Brain microvascular endothelial cell (primary cell): ENCODE measurements around the gene CCDC9B.

Experiments
- DNase-seq: peaks from one replicate; pipeline ENCODE4 v3.0.0-alpha.2; 2020
- H3K27ac ChIP-seq: fragments of 250-450 bp; sonication (Bioruptor Pico); 2 replicates; pipeline ENCODE4 v1.5.1; 2020; ENCODE audit warnings: mild to moderate bottlenecking, moderate library complexity
- H3K27me3 ChIP-seq: fragments of 250-450 bp; sonication (Bioruptor Pico); replicated peaks from 2 replicates; pipeline ENCODE4 v1.5.1; 2020; ENCODE audit warnings: mild to moderate bottlenecking
- H3K36me3 ChIP-seq: fragments of 250-450 bp; sonication (Bioruptor Pico); replicated peaks from 2 replicates; pipeline ENCODE4 v1.5.1; 2020; ENCODE audit warnings: mild to moderate bottlenecking
- H3K4me3 ChIP-seq: 2 replicates; pipeline ENCODE4 v1.5.1; 2011; ENCODE audit warnings: low read depth, mild to moderate bottlenecking, control low read depth, low read length, moderate library complexity
- CTCF ChIP-seq: IDR thresholded peaks from 2 replicates; pipeline ENCODE4 v1.5.1; 2011; ENCODE audit warnings: low read depth, mild to moderate bottlenecking, moderate library complexity, low read length, control low read depth, inconsistent platforms; ENCODE audit errors: missing control alignments
- in situ Hi-C: cut with HindIII; loops from 2 replicates; pipeline ENCODE4 v1.10.0; 2017; ENCODE audit warnings: low sequenced_read_pairs, low pct_ligation_motif_present

The CCDC9B gene

GRCh38 chr15:40361640-40362039 lies 20.9 kb upstream of the CCDC9B start:
- no peak overlapping the region for H3K27ac ChIP-seq
- H3K4me3 ChIP-seq, result no peak overlapping the region
- H3K36me3 ChIP-seq, result no peaks in the 10 kb centered on the region
- in situ Hi-C loops, result no loop called here
- H3K27me3 ChIP-seq, result no peaks in the 10 kb centered on the region
- no peak for DNase-seq
- no peak for TF ChIP-seq CTCF

- Histone ChIP-seq H3K4me3 (no peak overlapping the region), H3K27ac (no peak overlapping the region), H3K36me3 (no peaks in the 10 kb centered on the region), H3K27me3 (no peaks in the 10 kb centered on the region)
- in situ Hi-C loops, result no loop called here
- TF ChIP-seq CTCF, result no peak
- no peak for DNase-seq
Observed at GRCh38 chr15:40360015-40360414, 19.3 kb upstream of the CCDC9B start.

- Histone ChIP-seq H3K27ac (no peak overlapping the region), H3K4me3 (peak overlapping the region; percentile 55), H3K36me3 (no peaks in the 10 kb centered on the region), H3K27me3 (no peaks in the 10 kb centered on the region)
- in situ Hi-C loops, result no loop called here
- DNase-seq, result no peak
- peak; percentile 13 for TF ChIP-seq CTCF
Observed at GRCh38 chr15:40358471-40359353, 18.0 kb upstream of the CCDC9B start.

- DNase-seq, result peak; percentile 59
- no peak for TF ChIP-seq CTCF
- in situ Hi-C loops, result no loop called here
- Histone ChIP-seq H3K27ac (no peak within 1 kb of the TSS), H3K36me3 (no peaks in the 10 kb centered on the region), H3K27me3 (no peaks in the 10 kb centered on the region), H3K4me3 (peak within 1 kb of the TSS; percentile 55)
Observed at GRCh38 chr15:40357723-40358470, 17.2 kb upstream of the CCDC9B start, which contains the start of gene DISP2. Gene DISP2 (plus strand): TSS chr15:40358219. CDS start chr15:40358322, 103 bp downstream.

GRCh38 chr15:40357246-40357645 lies 16.5 kb upstream of the CCDC9B start:
- H3K4me3 ChIP-seq, result no peak overlapping the region
- in situ Hi-C loops, result no loop called here
- no peak for TF ChIP-seq CTCF

More at GRCh38 chr15:40357246-40357645, 16.5 kb upstream of the CCDC9B start:
- no peak for DNase-seq
- Histone ChIP-seq H3K27ac (no peak overlapping the region), H3K27me3 (no peaks in the 10 kb centered on the region), H3K36me3 (no peaks in the 10 kb centered on the region)
